GM19023 (cell line): ENCODE data around the gene FAM174B.

Experiments
- ATAC-seq: cut with Tn5 transposase; IDR thresholded peaks from one replicate; pipeline ENCODE4 v1.9.1; 2021; ENCODE audit warnings: mild to moderate bottlenecking, moderate library complexity; ENCODE audit not compliant: unreplicated experiment

The FAM174B gene

DNA sequence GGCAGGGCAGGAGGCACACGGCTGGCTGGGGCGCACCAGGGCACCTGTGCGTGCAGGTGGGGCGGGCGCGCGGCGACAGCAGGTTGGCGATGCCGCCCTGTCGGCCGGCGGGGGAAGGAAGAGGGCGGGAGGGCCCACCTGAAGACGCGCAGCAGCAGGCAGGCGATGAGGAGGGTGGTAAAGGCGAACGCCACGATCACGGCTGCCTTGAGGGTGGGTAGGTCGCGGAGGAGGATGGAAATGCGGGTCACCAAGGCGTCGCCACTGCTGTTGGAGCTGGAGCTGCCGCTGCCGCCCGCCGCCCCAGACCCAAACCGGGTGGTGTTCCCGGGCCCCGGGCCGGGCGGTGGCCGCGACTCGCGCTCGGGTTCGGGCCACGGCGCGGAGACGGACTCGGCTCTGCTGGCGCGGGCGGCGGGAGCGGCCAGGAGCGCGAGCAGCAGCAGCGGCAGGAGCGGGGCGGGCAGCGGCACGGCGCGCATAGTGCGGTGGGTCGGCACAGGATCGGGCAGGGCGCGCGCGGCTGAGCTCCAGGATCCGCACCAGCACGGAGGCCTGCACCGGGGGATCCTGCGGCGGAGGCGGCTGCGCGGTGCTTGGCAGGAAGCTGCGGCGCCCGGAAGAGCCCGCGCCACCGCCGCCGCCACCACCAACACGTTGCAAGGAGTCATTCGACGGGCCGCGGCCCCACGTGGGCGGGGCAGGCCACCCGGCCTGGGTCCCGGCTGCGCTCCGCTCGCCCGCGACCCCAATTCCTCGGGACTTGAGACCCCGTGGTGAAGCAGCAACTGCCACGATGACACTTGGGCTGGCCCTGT lies at the start of gene FAM174B:
Gene FAM174B, minus strand, starts transcription at position 598 of the 818 bp plus-strand sequence.
- ATAC-seq, result peak; percentile 58

- ATAC-seq, result no peak
Observed at GRCh38 chr15:92696096-92696495, 40.5 kb upstream of the FAM174B start.

GRCh38 chr15:92693691-92694331 lies 38.2 kb upstream of the FAM174B start:
- no peak for ATAC-seq

- no peak for ATAC-seq
Observed at GRCh38 chr15:92690395-92690794, 34.8 kb upstream of the FAM174B start.

DNA sequence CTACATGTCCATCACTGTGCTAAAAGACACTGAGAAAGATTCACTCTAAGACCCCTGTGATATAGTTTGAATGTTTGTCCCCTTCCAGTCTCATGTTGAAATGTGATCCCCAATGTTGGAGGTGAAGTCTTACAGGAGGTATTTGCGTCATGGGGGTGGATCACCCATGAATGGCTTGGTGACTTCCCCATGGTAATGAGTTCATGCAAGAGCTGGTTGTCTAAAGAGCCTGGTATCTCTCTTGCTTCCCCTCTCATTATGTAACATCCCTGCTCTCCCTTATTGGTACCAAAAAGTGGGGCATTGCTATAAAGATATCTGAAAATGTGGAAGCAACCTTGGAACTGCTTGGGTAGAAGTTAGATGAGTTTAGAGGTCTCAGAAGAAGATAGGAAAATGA lies 32.2 kb upstream of the FAM174B start:
- ATAC-seq, result no peak

GRCh38 chr15:92687195-92687602 lies 31.6 kb upstream of the FAM174B start:
- ATAC-seq, result no peak

DNA sequence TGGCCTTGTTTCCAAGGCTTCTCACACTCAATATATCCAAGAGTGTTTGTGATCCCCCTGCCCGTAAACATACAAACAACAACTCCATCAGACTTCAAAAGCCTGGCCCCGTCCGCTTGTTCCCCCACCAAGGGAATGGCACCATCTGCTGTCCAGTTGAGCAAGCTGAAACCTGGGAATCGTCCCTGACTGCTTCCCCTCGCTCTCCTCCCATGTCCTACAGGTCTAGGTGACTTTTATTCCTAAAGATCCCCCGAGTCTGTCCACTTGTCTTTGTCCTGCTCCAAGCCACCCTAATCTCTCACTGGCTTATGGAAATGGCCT lies 27.9 kb upstream of the FAM174B start:
- no peak for ATAC-seq

DNA sequence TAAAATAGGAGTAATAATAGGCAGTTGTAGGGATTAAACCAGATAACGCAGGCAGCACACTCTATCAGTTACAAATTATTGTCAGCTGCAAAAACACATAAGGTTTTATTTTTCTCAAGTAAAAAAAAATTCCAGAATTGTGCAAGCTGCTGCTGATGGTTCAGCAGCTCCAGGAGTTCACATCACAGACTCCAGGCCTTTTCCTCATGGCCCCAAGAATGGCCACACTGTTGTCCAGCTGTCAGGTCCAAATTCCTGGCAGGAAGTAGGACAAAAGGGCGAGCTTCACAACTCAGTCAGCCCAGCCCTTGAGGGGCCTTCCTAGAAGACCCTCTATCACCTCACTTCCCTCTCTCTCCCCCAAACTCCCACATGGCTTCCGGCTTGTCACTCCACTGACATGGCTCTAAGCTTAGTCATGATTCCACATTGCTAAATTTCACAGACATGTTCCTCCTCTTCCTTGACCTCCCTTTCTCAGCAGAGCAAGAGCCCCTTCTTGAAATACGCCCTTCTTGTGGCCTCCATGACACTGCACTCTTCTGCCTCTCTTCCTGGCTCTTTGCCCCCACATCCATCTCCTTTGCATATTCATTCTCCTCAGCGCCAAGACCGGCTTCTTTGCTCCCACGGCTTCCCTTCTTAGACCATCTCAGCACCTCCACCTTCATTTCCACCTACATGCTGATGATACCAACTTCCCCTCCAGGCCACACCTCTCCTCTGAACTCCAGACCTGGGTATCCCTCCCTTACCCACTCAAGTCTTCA lies 27.4 kb upstream of the FAM174B start:
- no peak for ATAC-seq

DNA sequence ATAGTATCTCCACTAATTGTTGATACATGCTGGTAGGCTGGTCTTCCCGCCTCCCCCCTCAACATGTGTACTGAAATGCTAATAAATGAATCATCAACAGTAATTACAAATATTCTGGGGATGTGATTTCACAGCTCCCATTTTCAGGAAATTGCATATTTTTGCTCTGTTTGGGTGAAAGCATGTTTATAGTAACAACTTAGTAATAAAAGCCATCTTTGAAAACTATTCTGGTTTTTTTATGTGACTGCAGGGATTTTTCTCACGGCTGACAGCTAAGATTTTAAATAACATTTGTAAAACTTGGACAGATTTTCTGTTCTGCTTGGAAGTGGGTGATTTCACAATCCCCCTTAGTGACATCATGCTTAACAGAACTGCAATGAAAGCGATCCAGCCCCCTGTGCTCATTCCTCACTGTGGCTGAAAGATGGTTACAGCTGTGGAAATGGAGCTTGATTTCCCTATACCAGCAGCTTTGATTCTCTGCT lies 25.6 kb upstream of the FAM174B start:
- ATAC-seq, result no peak

GRCh38 chr15:92677999-92678398 lies 22.4 kb upstream of the FAM174B start:
- no peak for ATAC-seq

DNA sequence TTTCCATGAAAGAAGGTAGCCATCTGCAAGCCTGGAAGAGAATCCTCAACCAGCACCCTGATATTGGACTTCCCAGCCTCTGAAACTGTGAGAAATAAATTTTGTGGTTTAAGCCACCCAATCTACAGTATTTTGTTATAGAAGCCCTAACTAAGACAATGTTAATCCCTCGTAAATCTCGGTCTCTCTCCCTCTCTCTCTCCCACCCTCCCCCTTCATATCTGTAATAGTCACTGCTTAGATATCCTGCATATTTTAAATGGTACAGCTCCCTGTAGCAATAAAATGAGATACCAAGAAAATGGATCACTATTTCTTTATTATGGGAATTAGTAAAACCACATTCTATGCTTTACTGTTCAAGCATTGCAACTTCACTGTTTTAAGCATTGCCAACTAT lies 21.0 kb upstream of the FAM174B start:
- ATAC-seq, result no peak

DNA sequence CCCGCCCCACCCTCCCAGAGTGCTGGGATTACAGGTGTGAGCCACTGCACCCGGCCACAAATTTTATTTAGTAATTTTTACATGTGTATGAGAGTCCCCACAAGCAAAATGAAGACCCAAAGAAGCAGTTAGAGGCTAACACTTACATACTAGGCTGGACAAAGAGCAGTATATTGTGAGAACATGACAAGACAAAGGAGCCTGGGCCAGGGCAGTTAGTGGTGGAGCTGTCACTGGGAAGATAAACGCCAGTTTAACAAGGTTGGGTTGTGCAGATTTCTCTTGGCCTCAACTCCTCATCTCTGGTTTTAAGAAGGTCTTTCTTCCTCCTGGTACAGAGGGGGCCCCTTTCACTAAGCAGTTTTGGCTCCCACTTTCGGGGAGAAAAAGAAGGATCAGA lies 19.9 kb upstream of the FAM174B start:
- no peak for ATAC-seq

- no peak for ATAC-seq
Observed at GRCh38 chr15:92674347-92674746, 18.8 kb upstream of the FAM174B start.

GRCh38 chr15:92672102-92672501 lies 16.5 kb upstream of the FAM174B start:
- ATAC-seq, result no peak

DNA sequence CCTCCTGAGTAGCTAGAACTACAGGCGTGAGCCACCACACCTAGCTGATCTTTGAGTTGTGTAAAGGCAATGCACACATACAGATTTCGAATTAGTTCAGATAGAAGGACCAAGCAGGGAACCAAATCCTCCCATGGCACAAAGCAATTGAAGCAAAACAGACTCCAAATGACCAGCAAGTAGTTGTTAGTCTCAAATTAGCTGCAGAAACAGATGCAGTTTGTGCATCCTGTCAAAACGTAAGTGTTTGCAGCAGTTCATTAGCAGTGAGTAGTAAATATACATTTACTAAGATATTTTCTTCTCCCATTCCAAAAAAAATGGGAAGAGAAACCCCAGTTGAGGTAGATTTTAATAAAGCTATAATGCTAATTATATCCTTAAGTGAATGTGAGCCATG lies 15.8 kb upstream of the FAM174B start:
- ATAC-seq, result no peak

DNA sequence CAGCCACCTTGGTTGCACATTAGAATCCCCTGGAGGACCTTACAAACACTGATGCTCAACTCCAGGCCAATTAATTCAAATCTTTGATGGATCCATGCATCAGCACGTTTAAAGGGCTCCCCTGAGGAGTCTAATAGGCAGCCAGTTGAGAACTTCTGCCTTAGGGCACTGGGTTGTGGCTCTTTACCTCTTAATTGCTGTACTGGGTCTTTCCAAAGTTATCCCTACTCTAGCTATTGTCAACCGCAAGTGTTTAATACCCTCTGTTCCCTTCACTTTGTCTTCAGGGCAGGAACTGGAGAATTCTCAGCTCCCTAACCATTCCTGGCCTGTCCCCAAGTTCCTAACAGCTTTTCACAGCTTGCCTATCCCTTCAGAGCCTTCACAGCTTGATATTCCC lies 15.0 kb upstream of the FAM174B start:
- no peak for ATAC-seq

DNA sequence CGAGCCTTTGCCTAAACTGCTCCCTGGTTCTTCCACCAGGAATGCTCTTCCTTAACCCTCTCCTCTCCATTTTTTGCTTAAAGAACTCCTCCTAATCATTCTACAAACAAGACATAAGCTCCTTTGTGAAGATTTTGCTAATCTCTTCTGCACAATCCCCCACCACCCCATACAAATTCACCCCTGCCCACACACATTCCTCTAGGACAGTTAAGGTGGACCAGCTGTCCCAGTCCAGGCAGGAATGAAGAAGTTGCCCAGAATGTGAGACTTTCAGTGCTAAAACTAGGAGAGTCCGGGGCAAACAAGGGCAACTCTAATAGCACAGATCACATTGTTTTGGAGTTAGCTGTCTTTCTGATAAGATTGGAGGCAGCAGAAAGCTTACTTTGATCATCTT lies 13.9 kb upstream of the FAM174B start:
- ATAC-seq, result no peak

DNA sequence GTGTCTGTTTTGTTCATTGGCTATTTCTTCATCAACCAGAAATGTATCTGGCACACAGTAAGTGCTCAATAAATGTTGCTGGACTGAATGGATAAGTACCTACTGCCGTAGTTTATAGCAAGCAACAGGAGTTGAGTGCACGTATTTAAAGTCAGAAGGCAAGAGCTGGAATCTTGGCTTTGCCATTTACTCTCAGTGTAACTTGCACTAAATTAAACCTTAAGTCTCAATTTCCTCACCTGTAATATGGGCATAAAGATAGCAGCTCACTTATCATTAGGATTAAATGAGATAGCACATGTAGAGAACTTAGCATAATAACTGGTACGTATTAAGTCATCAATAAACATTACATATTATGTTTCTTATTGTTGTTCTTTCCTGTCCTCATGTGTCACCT lies 13.0 kb upstream of the FAM174B start:
- ATAC-seq, result no peak

GRCh38 chr15:92667970-92668485 lies 12.5 kb upstream of the FAM174B start:
- no peak for ATAC-seq

DNA sequence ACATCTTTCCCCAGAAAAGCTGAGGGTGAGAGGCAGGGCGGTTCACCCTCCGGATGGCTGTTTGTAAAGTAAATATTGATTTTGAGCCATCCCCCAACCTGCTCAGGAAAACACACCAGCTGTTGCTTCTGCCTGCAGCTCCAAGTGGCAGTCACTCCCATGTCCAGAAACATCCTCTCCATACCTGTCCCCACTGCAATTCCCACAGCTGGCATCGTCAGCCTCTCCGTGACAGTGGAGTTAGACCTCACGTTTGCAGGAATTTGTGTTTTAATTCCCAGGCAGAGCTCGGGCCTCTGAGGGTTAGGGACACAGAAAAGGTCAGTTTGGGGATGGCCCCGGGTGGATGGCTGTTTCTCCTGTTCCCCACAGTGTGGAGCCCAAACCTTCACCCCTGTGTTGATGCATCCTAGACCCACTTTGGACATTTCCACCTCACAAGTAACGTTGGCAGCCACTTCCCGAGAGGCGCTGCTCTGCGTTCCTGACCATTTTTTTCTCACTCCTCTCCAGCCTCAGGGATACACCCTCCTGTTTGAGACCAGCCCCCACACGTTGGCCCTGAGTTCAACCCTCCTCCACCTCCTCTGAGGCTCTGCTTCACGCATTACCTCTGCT lies 11.8 kb upstream of the FAM174B start:
- ATAC-seq, result no peak

GRCh38 chr15:92666780-92667179 lies 11.2 kb upstream of the FAM174B start:
- ATAC-seq, result no peak
